ENCODE data around the gene KCNAB2. TPM values are rescaled to one million over a fixed set of nuclear protein-coding genes. Genes with fewer than 3 reads are reported as not detected.

The KCNAB2 gene
- total and polyA plus RNA-seq, 2 donors (not counting 1 experiment from before 2014, with no cell fraction given), result 90.7 to 143 TPM

GRCh38 chr1:6024376-6024775, 21.3 kb upstream of the KCNAB2 start:
- POLR2A ChIA-PET, result interaction anchor here (0.7 kb wide), 1 partner anchor 166 kb away, joined by 3 read pairs; no protein-coding TSS in a partner anchor
- WGBS (ENCODE audit: insufficient coverage), result 60% methylated on average over 6 of the region's 6 CpGs
- DNase-seq, result no peak
- no peaks in the 10 kb centered on the region for H3K27me3 Mint-ChIP-seq
- CTCF ChIA-PET, result interaction anchor here (1.2 to 1.3 kb wide), 3 partner anchors 10 to 32 kb away, joined by 3 to 4 read pairs (median 4); partner anchors contain the start of gene NPHP4
- Histone ChIP-seq H3K27me3 (replicated peaks in 1 of 4; ENCODE audit: control extremely low read depth in 1 of 4, control insufficient read depth in 3 of 4, insufficient read depth in 4 of 4, low read length in 3 of 4) (no peaks in the 10 kb centered on the region), H3K9ac (ENCODE audit: low read length) (no peak overlapping the region), H3K9me3 (ENCODE audit: control extremely low read depth in 1 of 3, control insufficient read depth in 2 of 3, insufficient read depth in 1 of 3, low read length in 2 of 3) (no peaks in the 10 kb centered on the region), H3K4me1 (ENCODE audit: control insufficient read depth in 2 of 2, insufficient read depth in 2 of 2, low read length in 2 of 2) (peaks cover 36 to 43% of the 10 kb centered on the region in 2 donors), H3K4me3 (ENCODE audit: control extremely low read depth in 1 of 5, extremely low read depth in 1 of 5, insufficient read depth in 1 of 5, low read depth in 2 of 5, low read length in 4 of 5) (no peak overlapping the region), H3K27ac (ENCODE audit: low read length in 2 of 2) (no peak overlapping the region), H3K4me2 (replicated peaks; ENCODE audit: low read depth, low read length, poor library complexity, severe bottlenecking) (no peak overlapping the region), H3K79me2 (ENCODE audit: control insufficient read depth, insufficient read depth, low read length) (peaks cover 32% of the 10 kb centered on the region), H4K20me1 (ENCODE audit: control insufficient read depth, insufficient read depth, low read length, poor library complexity, severe bottlenecking) (peaks cover 16% of the 10 kb centered on the region), H2AFZ (ENCODE audit: insufficient read depth, low read depth, low read length, poor library complexity, severe bottlenecking) (no peak overlapping the region), H3K36me3 (replicated peaks in 1 of 2; ENCODE audit: control extremely low read depth in 1 of 2, control insufficient read depth in 1 of 2, extremely low read depth in 1 of 2, insufficient read depth in 2 of 2, low read length in 1 of 2) (peaks cover 0 to 5% of the 10 kb centered on the region in 2 experiments)
- no peak for ATAC-seq (ENCODE audit: low read depth)
- peaks cover 41% of the 10 kb centered on the region for H3K4me1 Mint-ChIP-seq
- peak overlapping the region; percentile 37 for H3K4me3 Mint-ChIP-seq
- intact Hi-C loops (cut with micrococcal nuclease), result no loop called here
- H3K9me3 Mint-ChIP-seq (ENCODE audit: insufficient read depth), result no peaks in the 10 kb centered on the region
- no peak for TF ChIP-seq CTCF (IDR thresholded peaks at IDR 0.05)
- no peak for TF ChIP-seq EZH2 (IDR thresholded peaks at IDR 0.05; ENCODE audit: borderline replicate concordance, insufficient read depth, low read depth, low read length, poor library complexity, severe bottlenecking)
- peak overlapping the region; percentile 77 for H3K27ac Mint-ChIP-seq
